Mesothelial cell of epicardium (in vitro differentiated cells): Measurements from ENCODE around the gene PDLIM7. TPM values are rescaled to one million over a fixed set of nuclear protein-coding genes. Genes with fewer than 3 reads are reported as not detected.
A peak's percentile ranks its signal among the peaks of the same experiment; 100 is the strongest.

Experiments used
- DNase-seq, 2 experiments: peaks; one replicate each; pipeline ENCODE4 v3.0.0; 2021; ENCODE audit warnings: low spot score in 2 of 2; ENCODE audit not compliant: unreplicated experiment in 2 of 2
- H3K27ac Mint-ChIP-seq: 2 replicates; pipeline ENCODE4 v1.8.0; 2021; ENCODE audit warnings: mixed read lengths
- H3K27me3 Mint-ChIP-seq: 2 replicates; pipeline ENCODE4 v1.8.0; 2021; ENCODE audit warnings: low read depth, mixed read lengths
- H3K36me3 Mint-ChIP-seq: 2 replicates; pipeline ENCODE4 v1.8.0; 2021; ENCODE audit warnings: mixed read lengths
- H3K4me1 Mint-ChIP-seq: 2 replicates; pipeline ENCODE4 v1.8.0; 2021; ENCODE audit warnings: mixed read lengths
- H3K4me3 Mint-ChIP-seq: 2 replicates; pipeline ENCODE4 v1.8.0; 2021; ENCODE audit warnings: mild to moderate bottlenecking, moderate library complexity, mixed read lengths
- H3K9me3 Mint-ChIP-seq: 2 replicates; pipeline ENCODE4 v1.8.0; 2021; ENCODE audit warnings: mixed read lengths
- CTCF ChIP-seq: fragments of 200-600 bp; sonication (generic); IDR thresholded peaks from one replicate; pipeline ENCODE4 v1.5.0; 2021; ENCODE audit warnings: antibody characterized with exemption; ENCODE audit not compliant: unreplicated experiment
- total RNA-seq: library from RNA; stranded (reverse); gene quantifications from 3 replicates; pipeline ENCODE4 v1.2.1, GENCODE V29; 2021

PDLIM7 gene
- total RNA-seq, 1 donor from 2014 or later: 494 TPM

DNA sequence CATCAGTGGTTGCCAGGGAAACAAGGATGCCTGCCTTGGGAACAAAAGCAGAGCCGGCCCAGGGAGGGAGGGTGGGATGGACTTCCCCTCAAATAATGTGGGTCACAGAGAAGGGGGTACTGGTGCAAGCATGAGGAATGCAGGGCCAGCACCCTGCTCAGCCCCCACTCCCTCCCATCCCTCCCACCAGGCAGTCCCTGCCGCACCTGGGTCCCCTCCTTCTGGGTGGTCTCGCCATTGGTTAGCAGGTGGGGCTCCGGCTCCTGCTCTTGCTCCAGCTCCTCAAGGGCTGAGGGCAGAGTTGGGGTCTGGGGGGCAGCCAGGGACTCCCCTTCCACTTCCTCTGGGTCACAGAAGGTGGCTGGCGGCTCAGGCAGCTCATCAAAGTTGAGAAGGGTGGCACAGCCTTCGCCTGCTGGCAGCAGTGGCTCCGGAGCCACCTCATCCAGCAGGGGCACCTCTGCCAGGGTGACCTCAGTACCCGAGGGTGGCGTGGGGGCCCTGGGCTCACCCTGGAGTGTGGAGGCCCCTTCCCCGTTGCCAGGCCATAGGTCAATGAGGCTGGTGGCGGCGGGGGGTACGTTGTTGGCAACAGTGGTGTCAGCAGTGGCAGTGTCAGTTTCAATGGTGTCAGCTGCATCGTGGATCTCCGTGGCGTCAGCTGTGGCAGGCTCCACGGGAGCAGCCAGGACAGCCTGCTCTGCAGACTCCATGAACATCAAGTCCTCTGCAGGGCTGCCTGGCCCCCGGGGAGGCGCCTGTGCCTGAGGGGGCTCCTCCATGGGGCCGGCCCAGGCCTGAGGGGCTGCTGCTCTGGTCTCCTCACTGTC, 39.3 kb downstream of the PDLIM7 start:
- TF ChIP-seq CTCF: peak; percentile 62
- H3K36me3 Mint-ChIP-seq: peaks cover 12% of the 10 kb centered on the region
- no peaks in the 10 kb centered on the region for H3K9me3 Mint-ChIP-seq
- H3K4me1 Mint-ChIP-seq: peaks cover 17% of the 10 kb centered on the region
- H3K27ac Mint-ChIP-seq: peak overlapping the region; percentile 94
- H3K4me3 Mint-ChIP-seq: no peak overlapping the region
- H3K27me3 Mint-ChIP-seq: peaks cover 1% of the 10 kb centered on the region
- DNase-seq: no peak

DNA sequence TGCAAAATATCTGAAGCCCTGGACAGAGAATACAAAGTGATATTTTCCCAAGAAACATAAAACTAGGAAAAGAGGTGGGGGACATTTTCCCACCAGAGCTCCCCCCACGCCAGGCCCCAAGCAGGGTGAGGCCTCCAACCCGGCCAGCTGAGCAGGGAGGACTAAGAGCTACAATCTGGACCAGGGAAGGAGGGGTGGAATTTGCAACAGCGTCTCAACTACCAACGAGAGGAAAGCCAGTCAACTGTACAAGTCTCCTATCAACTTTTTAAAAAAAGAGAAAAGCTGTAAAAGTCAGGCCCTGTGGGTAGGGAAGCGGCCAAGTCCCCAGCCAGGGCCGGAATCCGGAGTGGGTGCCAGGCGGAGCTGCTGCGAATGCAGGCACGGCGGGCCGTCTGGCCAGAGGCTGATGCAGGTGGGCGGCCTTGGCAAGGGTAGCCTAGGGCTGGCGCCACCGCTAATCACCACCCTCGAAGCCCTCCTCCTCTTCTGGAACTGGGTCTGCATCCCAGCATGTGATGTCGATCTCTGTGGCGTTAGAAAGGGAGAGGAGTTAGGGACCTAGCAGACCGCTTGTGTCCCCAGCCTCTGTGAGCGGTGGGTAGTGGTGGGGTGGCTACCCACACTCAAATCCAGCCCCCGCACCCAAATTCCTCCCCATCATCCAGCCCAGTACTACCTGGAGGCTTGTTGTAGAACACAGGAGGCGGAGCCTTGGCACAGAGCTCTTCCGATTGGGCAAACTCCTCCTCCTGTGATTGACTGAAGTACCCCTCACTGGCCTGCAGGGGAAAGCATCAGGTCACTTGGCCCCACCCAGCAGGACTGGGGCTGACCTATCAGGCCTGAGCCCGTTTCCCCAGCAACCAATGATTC, 40.2 kb downstream of the PDLIM7 start:
- H3K27me3 Mint-ChIP-seq: peaks cover 1% of the 10 kb centered on the region
- H3K9me3 Mint-ChIP-seq: no peaks in the 10 kb centered on the region
- peak overlapping the region; percentile 97 for H3K27ac Mint-ChIP-seq
- peak; percentile 87 for TF ChIP-seq CTCF
- peaks cover 17% of the 10 kb centered on the region for H3K4me1 Mint-ChIP-seq
- peaks cover 9% of the 10 kb centered on the region for H3K36me3 Mint-ChIP-seq
- DNase-seq: peak in 1 of 2 experiments; percentile 68
- H3K4me3 Mint-ChIP-seq: peak overlapping the region; percentile 29

DNA sequence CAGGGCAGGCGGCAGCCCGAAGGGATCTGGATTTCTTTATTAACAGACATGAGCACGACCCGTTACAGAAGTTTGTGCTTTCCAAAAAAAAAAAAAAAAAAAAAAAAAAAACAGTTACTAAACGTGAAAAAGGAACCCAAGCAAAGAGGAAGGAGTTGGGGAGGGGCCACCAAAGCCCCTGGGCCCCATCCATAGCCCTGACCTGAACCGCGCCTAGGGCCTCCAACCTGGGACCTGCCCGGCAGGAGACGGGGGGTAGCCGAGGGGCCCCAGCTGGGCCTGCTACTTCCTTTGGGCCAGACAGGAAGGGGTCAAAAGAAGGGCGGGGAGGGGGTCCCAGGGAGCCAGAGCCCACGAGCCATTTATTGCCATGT, 40.8 kb downstream of the PDLIM7 start:
- Mint-ChIP-seq H3K4me1 (peaks cover 17% of the 10 kb centered on the region), H3K9me3 (no peaks in the 10 kb centered on the region), H3K27me3 (peaks cover 1% of the 10 kb centered on the region), H3K27ac (peak overlapping the region; percentile 97), H3K4me3 (peak overlapping the region; percentile 72), H3K36me3 (peaks cover 8% of the 10 kb centered on the region)
- no peak for TF ChIP-seq CTCF
- no peak for DNase-seq

- DNase-seq: peak; percentile 94 to 95
- Mint-ChIP-seq H3K9me3 (no peaks in the 10 kb centered on the region), H3K27me3 (peaks cover 1% of the 10 kb centered on the region), H3K27ac (peak overlapping the region; percentile 97), H3K4me1 (peaks cover 17% of the 10 kb centered on the region), H3K36me3 (peaks cover 5% of the 10 kb centered on the region), H3K4me3 (peak overlapping the region; percentile 72)
- TF ChIP-seq CTCF: peak; percentile 96
Observed at GRCh38 chr5:177455661-177456590, 41.5 kb downstream of the PDLIM7 start.

GRCh38 chr5:177455036-177455660, 42.3 kb downstream of the PDLIM7 start:
- no peaks in the 10 kb centered on the region for H3K9me3 Mint-ChIP-seq
- peaks cover 17% of the 10 kb centered on the region for H3K4me1 Mint-ChIP-seq
- DNase-seq: peak; percentile 82 to 91
- peak; percentile 75 for TF ChIP-seq CTCF
- H3K4me3 Mint-ChIP-seq: peak overlapping the region; percentile 72
- peak overlapping the region; percentile 50 for H3K27ac Mint-ChIP-seq
- H3K36me3 Mint-ChIP-seq: peaks cover 5% of the 10 kb centered on the region
- peaks cover 1% of the 10 kb centered on the region for H3K27me3 Mint-ChIP-seq
